D721Med (cell line): ENCODE data around the gene NAMPT.

Source experiments
- DNase-seq: peaks from one replicate; pipeline ENCODE4 v3.0.0; 2011; ENCODE audit warnings: low spot score; ENCODE audit not compliant: insufficient read length
- FAIRE-seq: peaks from 2 replicates; lab custom pipeline; 2011; peaks lifted over from hg19 to GRCh38; lab: Jason Lieb, UNC
- CTCF ChIP-seq: IDR thresholded peaks from 2 replicates; pipeline ENCODE4 v1.5.1; 2012; ENCODE audit warnings: mild to moderate bottlenecking, control low read depth; ENCODE audit not compliant: insufficient read depth; ENCODE audit errors: missing control alignments

The NAMPT gene

GRCh38 chr7:106273009-106273668 is 11.6 kb downstream of the NAMPT start:
- no peak for TF ChIP-seq CTCF
- DNase-seq: no peak
- FAIRE-seq: no peak

- no peak for TF ChIP-seq CTCF
- FAIRE-seq (no peak), DNase-seq (no peak)
These were observed 14.4 kb downstream of the NAMPT start for GRCh38 chr7:106270122-106270977.

GRCh38 chr7:106269254-106269961 is 15.4 kb downstream of the NAMPT start:
- DNase-seq (no peak), FAIRE-seq (no peak)
- no peak for TF ChIP-seq CTCF

GRCh38 chr7:106265133-106265532 is 19.6 kb downstream of the NAMPT start:
- DNase-seq (no peak), FAIRE-seq (no peak)
- no peak for TF ChIP-seq CTCF

GRCh38 chr7:106262221-106262881 is 22.4 kb downstream of the NAMPT start:
- FAIRE-seq: no peak
- TF ChIP-seq CTCF: no peak
- no peak for DNase-seq

- FAIRE-seq: no peak
- TF ChIP-seq CTCF: no peak
- no peak for DNase-seq
These were observed 24.6 kb downstream of the NAMPT start for GRCh38 chr7:106260136-106260561.
